HG02870 (cell line): ENCODE measurements around the gene TGFB3.
"Not testable (repeated sequence)": the region's sequence is repeated elsewhere in the genome, so short reads cannot be mapped to it uniquely, and the experiment has no call there.

Experiments
- ATAC-seq: cut with Tn5 transposase; IDR thresholded peaks from one replicate; pipeline ENCODE4 v1.9.1; 2021; ENCODE audit warnings: mild to moderate bottlenecking, moderate library complexity; ENCODE audit not compliant: unreplicated experiment

The TGFB3 gene

GRCh38 chr14:75981426-75982265 is at the start of gene TGFB3:
Gene TGFB3 (minus strand): TSS chr14:75981995. CDS start chr14:75980893, 1,102 bp downstream.
- peak; percentile 42 for ATAC-seq

GRCh38 chr14:76024211-76024907 is 42.6 kb upstream of the TGFB3 start:
- ATAC-seq: no peak

GRCh38 chr14:76023757-76024156 is 42.0 kb upstream of the TGFB3 start:
- ATAC-seq: no peak

- no peak for ATAC-seq
Measured at GRCh38 chr14:76022991-76023390, 41.2 kb upstream of the TGFB3 start.

- no peak for ATAC-seq
Measured at GRCh38 chr14:76019676-76020075, 37.9 kb upstream of the TGFB3 start.

GRCh38 chr14:76015668-76016067 is 33.9 kb upstream of the TGFB3 start:
- no peak for ATAC-seq

GRCh38 chr14:76015191-76015590 is 33.4 kb upstream of the TGFB3 start:
- no peak for ATAC-seq

- no peak for ATAC-seq
Measured at GRCh38 chr14:76012354-76012753, 30.6 kb upstream of the TGFB3 start.

GRCh38 chr14:76011930-76012329 is 30.1 kb upstream of the TGFB3 start:
- no peak for ATAC-seq

GRCh38 chr14:76009627-76010026 is 27.8 kb upstream of the TGFB3 start:
- not testable (repeated sequence) for ATAC-seq

- no peak for ATAC-seq
Measured at GRCh38 chr14:76007852-76008251, 26.1 kb upstream of the TGFB3 start.

GRCh38 chr14:76007379-76007778 is 25.6 kb upstream of the TGFB3 start:
- ATAC-seq: no peak

- no peak for ATAC-seq
Measured at GRCh38 chr14:76006253-76006652, 24.5 kb upstream of the TGFB3 start.

- ATAC-seq: no peak
Measured at GRCh38 chr14:76002383-76002782, 20.6 kb upstream of the TGFB3 start.

- ATAC-seq: no peak
Measured at GRCh38 chr14:75999511-76000190, 17.9 kb upstream of the TGFB3 start.

- no peak for ATAC-seq
Measured at GRCh38 chr14:75996488-75996887, 14.7 kb upstream of the TGFB3 start.

GRCh38 chr14:75995372-75996041 is 13.7 kb upstream of the TGFB3 start:
- ATAC-seq: no peak

- no peak for ATAC-seq
Measured at GRCh38 chr14:75993567-75994041, 11.8 kb upstream of the TGFB3 start.

GRCh38 chr14:75991753-75992152 is 10.0 kb upstream of the TGFB3 start:
- ATAC-seq: no peak

GRCh38 chr14:75990297-75990696 is 8.5 kb upstream of the TGFB3 start:
- ATAC-seq: no peak

- no peak for ATAC-seq
Measured at GRCh38 chr14:75989134-75989533, 7.3 kb upstream of the TGFB3 start.
